GM19238 (cell line): ENCODE results near the gene NR2C2AP.
"Not testable (repeated sequence)": the region's sequence is repeated elsewhere in the genome, so short reads cannot be mapped to it uniquely, and the experiment has no call there.

Experiments
- DNase-seq: peaks from one replicate; pipeline ENCODE4 v3.0.0; 2011; ENCODE audit warnings: low spot score; ENCODE audit not compliant: insufficient read length

Gene NR2C2AP

GRCh38 chr19:19203012-19203856 is at the start of gene NR2C2AP:
Gene NR2C2AP, minus strand, starts transcription at chr19:19203414. Its CDS starts 354 bp downstream, at chr19:19203060.
- peak; percentile 98 for DNase-seq

- DNase-seq: no peak
Observed at GRCh38 chr19:19250196-19250801, 47.1 kb upstream of the NR2C2AP start.

GRCh38 chr19:19240476-19240875 is 37.3 kb upstream of the NR2C2AP start:
- DNase-seq: no peak

- DNase-seq: no peak
Observed at GRCh38 chr19:19239675-19240074, 36.5 kb upstream of the NR2C2AP start.

GRCh38 chr19:19238126-19238894 is 35.1 kb upstream of the NR2C2AP start:
- no peak for DNase-seq

- DNase-seq: no peak
Observed at GRCh38 chr19:19236173-19236572, 33.0 kb upstream of the NR2C2AP start.

- DNase-seq: no peak
Observed at GRCh38 chr19:19234220-19234816, 31.1 kb upstream of the NR2C2AP start.

GRCh38 chr19:19232261-19232721 is 29.1 kb upstream of the NR2C2AP start:
- DNase-seq: no peak

GRCh38 chr19:19230999-19231398 is 27.8 kb upstream of the NR2C2AP start:
- DNase-seq: no peak

- DNase-seq: no peak
Observed at GRCh38 chr19:19229701-19230100, 26.5 kb upstream of the NR2C2AP start.

- no peak for DNase-seq
Observed at GRCh38 chr19:19227217-19227616, 24.0 kb upstream of the NR2C2AP start.

GRCh38 chr19:19226663-19227062 is 23.4 kb upstream of the NR2C2AP start:
- DNase-seq: no peak

GRCh38 chr19:19226204-19226603 is 23.0 kb upstream of the NR2C2AP start:
- DNase-seq: no peak

GRCh38 chr19:19224852-19225494 is 21.8 kb upstream of the NR2C2AP start:
- peak; percentile 87 for DNase-seq

- DNase-seq: no peak
Observed at GRCh38 chr19:19224150-19224851, 21.1 kb upstream of the NR2C2AP start.

- DNase-seq: no peak
Observed at GRCh38 chr19:19223636-19224035, 20.4 kb upstream of the NR2C2AP start.

GRCh38 chr19:19223060-19223459 is 19.8 kb upstream of the NR2C2AP start:
- no peak for DNase-seq

GRCh38 chr19:19221000-19221399 is 17.8 kb upstream of the NR2C2AP start:
- DNase-seq: not testable (repeated sequence)

GRCh38 chr19:19218911-19219310 is 15.7 kb upstream of the NR2C2AP start:
- no peak for DNase-seq

GRCh38 chr19:19217099-19217498 is 13.9 kb upstream of the NR2C2AP start:
- DNase-seq: no peak
